Liver (tissue), 3 donors: Measurements from ENCODE around the gene TMEM86B.

ENCODE experiments used
- ATF3 ChIP-seq: IDR thresholded peaks from 2 replicates; pipeline ENCODE4 v1.6.1; 2016; ENCODE audit warnings: antibody characterized with exemption
- CTCF ChIP-seq: fragments of 150-350 bp; IDR thresholded peaks from 2 replicates; pipeline ENCODE4 v1.5.1; 2017; ENCODE audit warnings: improper control_type of control experiment, low read depth, low read length; ENCODE audit not compliant: missing input control
- EGR1 ChIP-seq, 2 donors: IDR thresholded peaks; 2 replicates each; pipeline ENCODE4 v1.6.1; 2016 to 2018; ENCODE audit warnings: antibody characterized with exemption in 2 of 2, low read depth in 2 of 2
- FOXA1 ChIP-seq: IDR thresholded peaks from 2 replicates; pipeline ENCODE4 v1.6.1; 2016; ENCODE audit warnings: antibody characterized with exemption
- GABPA ChIP-seq, 2 donors: IDR thresholded peaks in 1 of 2; conservative IDR thresholded peaks in 1 of 2; 2 replicates each; pipeline ENCODE4 v1.6.1; 2016; ENCODE audit warnings: antibody characterized with exemption in 2 of 2, mild to moderate bottlenecking in 1 of 2, moderate library complexity in 1 of 2
- JUND ChIP-seq, 2 donors: IDR thresholded peaks; 2 replicates each; pipeline ENCODE4 v1.6.1; 2016; ENCODE audit warnings: antibody characterized with exemption in 2 of 2
- MAX ChIP-seq: IDR thresholded peaks from 2 replicates; pipeline ENCODE4 v1.6.1; 2016; ENCODE audit warnings: antibody characterized with exemption
- RAD21 ChIP-seq, 2 donors: IDR thresholded peaks; 2 replicates each; pipeline ENCODE4 v1.6.1; 2016; ENCODE audit warnings: antibody characterized with exemption in 2 of 2, mild to moderate bottlenecking in 2 of 2
- REST ChIP-seq: IDR thresholded peaks from 2 replicates; pipeline ENCODE4 v1.6.1; 2016; ENCODE audit warnings: antibody characterized with exemption, mild to moderate bottlenecking
- SP1 ChIP-seq: IDR thresholded peaks from 2 replicates; pipeline ENCODE4 v1.6.1; 2018; ENCODE audit warnings: antibody characterized with exemption, mild to moderate bottlenecking
- TAF1 ChIP-seq: conservative IDR thresholded peaks from 2 replicates; pipeline ENCODE4 v1.6.1; 2016; ENCODE audit warnings: antibody characterized with exemption, mild to moderate bottlenecking
- YY1 ChIP-seq: IDR thresholded peaks from 2 replicates; pipeline ENCODE4 v1.6.1; 2016; ENCODE audit warnings: antibody characterized with exemption, mild to moderate bottlenecking
- donor health status: healthy.
- donor health status: healthy.

- no peak for TF ChIP-seq CTCF
- no peak for TF ChIP-seq EGR1 (IDR thresholded peaks at IDR 0.05; ENCODE audit: low read depth in 2 of 2)
- no peak for TF ChIP-seq MAX
- TF ChIP-seq JUND (IDR thresholded peaks at IDR 0.05) = no peak
- no peak for TF ChIP-seq REST
- TF ChIP-seq RAD21 (IDR thresholded peaks at IDR 0.05) = no peak
- TF ChIP-seq ATF3 = no peak
- TF ChIP-seq GABPA (IDR thresholded peaks at IDR 0.05 in 1 of 2, conservative IDR thresholded peaks at IDR 0.05 in 1 of 2) = no peak
- TF ChIP-seq TAF1 = no peak
- no peak for TF ChIP-seq FOXA1
- no peak for TF ChIP-seq SP1
- TF ChIP-seq YY1 = no peak
Measured at GRCh38 chr19:55241143-55241934, 12.8 kb upstream of the TMEM86B start.
